Fibroblast of the conjunctiva (primary cell): ENCODE data around the gene MPDU1.

ENCODE experiments used
- DNase-seq: peaks from one replicate; pipeline ENCODE4 v3.0.0-alpha.2; 2010; ENCODE audit warnings: low read depth

Gene MPDU1

DNA sequence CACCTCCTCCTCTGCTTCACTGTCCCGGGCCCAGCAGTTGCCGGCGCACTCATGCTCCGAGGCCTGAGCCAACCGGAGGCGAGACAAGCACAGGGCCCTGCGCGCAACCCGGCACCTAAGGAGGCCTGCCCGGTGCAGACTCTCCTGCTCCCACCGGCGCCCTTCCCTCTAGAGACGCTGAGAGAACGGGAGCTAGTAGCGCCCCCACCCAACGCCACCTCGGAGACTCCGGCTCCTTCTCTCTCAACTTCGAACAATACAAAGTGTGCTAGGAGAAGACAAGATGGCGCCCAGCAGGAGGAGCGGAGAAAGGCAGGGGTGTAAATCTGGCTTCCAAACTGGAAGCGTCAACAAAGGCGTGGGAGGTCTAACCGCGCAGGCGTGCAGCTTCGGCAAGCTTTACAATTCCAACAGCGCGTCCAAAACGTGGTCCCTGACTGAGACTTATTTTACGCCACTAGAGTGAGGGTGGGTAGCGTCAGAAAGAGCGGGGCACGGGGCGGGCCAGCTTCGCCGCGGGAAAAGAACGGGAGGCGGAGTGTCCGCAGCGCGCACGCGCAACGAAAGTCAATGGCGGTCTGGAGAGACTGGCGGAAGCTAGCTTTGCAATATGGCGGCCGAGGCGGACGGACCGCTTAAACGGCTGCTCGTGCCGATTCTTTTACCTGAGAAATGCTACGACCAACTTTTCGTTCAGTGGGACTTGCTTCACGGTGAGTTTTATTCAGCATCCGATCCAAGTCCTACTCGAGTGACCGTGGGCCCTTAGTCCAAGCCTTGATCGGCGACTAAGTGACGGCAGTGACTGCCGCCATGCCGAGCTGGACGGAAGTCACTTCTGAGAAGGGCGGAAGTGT lies at the start of gene MPDU1:
Gene MPDU1, plus strand, starts transcription at position 600 of the 857 bp plus-strand sequence. Its CDS starts 11 bp downstream, at position 611.
- DNase-seq: peak; percentile 96

DNA sequence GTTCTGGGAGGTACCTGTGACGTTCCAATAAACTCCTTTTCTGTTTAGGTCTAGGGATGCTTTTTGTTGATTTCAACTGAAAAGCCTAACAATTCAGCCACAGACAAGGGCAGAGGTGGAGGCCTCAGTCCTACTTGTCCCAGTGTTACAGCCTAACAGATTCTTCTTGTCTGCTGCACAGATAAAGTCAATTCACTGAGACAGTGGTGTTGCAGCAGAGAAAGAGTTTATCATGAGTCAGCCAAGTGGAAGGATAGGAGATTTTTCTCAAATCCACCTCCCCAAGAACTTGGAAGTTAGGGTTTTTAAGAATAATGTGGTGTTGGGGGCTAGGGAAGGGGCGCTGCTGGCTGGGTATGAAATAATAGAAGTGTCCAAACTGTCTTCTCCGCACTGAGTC lies 45.6 kb upstream of the MPDU1 start:
- DNase-seq: no peak

DNA sequence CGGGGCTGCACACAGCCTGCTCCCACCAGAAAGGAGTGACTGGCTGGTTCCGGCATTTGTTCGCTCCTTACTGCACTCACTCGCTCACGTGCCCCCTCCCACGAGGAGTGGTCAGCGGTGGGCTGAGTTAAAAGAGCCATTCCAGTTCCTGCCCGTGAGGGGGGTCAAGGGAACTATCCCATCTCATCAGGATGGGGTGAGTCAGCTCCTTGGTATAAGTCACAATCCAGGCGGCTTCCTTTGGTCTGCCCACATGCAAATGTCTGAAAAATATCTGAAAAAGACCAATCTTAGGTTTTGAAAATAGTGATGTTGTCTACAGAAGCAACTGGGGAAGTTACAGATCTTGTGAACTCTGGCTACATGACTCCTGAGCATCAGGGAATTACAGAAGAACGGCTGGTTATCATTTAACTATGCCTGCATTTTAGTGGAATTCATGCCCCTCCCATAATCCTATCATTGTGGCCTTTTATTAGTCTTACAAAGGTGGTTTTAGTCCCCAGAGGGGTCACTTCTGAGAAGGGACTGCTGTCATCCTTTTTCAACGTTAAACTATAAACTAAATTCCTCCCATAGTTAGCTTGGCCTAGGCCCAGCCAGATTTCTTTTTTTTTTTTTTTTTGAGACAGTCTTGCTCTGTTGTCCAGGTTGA lies 44.6 kb upstream of the MPDU1 start:
- no peak for DNase-seq

DNA sequence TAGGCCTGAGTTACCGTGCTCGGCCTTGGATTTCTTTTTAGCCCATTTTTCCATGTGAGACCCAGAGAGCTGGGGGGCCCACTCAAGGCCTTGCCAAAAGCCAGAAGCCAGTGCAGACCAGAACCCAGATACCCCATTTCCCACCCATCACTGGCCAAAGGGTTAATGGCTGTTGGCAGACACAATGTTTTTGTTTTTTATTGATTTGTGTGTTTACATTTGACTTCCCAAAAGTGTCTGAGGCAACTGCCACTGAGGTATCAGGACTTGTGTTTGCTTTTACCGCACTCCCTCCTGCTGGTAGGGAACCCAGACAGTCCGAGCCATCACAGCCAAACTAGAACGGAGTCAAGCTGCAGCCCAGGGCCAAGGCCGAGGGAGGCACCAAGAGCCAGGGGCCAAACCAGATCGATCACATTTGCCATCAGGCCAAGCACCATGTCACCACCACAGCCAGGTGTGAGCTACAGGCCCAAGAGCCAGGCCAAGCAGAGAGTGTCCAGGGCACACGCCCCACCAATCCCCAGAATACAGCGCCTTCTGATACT lies 42.5 kb upstream of the MPDU1 start:
- no peak for DNase-seq

DNA sequence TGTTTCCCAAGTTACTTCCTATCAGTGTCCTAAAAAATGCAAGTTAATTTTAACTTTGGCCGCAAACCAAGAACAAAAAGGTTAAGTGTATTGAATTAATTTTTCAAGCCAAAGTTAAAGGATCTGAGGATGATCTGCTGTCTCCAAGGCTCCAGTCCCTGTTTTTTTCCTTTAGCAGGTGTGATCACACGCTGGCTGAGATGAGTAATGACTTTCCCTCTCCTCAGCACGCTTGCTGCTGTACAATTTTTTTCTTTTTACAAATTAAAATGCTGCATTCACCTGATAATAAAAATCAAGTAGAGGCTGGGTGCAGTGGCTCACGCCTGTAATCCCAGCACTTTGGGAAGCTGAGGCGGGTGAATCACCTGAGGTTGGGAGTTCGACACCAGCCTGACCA lies 38.7 kb upstream of the MPDU1 start:
- DNase-seq: no peak

DNA sequence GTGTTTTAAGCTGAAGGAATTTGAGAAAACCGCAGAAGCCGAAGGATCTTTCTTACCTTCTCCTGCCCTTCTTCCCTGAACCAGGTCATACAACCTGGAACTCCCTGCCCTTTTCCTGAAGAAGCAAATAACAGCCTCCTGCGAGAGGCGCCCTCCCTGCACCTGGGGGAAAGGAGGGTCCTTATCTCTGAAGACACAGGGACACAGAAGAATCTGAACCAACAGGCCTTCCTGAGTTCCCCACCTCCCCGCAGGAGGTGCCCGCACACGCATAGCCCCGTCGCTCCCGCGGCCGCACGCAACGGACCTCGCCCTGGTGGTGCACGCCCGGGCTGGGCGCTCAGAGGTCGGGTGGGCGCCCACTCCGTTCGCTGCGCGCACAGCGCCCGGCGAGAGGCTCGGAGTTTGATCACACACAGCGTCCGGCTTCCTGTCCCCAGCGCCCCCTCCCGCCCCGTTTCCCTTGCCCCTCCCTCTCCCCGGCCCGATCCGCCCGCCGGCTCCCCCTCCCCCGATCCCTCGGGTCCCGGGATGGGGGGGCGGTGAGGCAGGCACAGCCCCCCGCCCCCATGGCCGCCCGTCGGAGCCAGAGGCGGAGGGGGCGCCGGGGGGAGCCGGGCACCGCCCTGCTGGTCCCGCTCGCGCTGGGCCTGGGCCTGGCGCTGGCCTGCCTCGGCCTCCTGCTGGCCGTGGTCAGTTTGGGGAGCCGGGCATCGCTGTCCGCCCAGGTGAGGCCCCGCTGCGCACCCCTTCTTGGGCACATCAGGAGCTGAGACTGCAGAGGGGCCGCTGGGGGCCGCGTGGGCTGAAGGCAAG lies 34.9 kb upstream of the MPDU1 start, which contains the start of gene TNFSF12:
Gene TNFSF12, plus strand, starts transcription at position 474 of the 816 bp plus-strand sequence. Its CDS starts 96 bp downstream, at position 570.
- DNase-seq: no peak

DNA sequence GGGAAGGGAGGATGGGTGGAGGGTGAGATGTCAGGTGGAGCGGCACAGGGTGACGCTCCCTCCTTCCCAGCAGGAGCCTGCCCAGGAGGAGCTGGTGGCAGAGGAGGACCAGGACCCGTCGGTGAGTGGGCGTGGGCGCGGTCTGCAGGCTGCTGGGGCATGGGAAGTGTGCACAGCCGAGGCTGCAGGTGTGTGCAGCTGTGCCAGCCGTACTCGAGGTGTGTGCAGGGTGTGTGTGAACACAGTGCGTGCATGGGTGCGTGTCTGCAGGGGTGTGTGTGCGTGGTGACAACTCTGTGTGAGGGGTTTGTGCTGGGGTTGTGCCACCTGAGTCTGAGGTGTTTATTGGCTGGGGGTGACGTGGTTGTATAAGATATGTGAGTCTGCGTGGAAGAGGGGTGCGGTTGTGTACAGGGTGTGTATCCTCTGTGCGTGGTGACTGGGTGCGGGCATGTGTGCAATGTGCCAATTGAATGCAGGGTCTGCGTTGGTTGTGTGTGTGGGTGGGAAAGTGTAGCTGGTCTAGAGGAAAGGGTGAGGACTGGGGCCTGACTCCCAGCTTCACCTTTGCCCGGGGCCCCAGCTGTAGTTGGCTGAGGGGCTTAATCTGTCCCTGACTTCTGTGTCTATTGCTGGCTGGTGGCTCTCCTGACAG lies 34.1 kb upstream of the MPDU1 start:
- no peak for DNase-seq

DNA sequence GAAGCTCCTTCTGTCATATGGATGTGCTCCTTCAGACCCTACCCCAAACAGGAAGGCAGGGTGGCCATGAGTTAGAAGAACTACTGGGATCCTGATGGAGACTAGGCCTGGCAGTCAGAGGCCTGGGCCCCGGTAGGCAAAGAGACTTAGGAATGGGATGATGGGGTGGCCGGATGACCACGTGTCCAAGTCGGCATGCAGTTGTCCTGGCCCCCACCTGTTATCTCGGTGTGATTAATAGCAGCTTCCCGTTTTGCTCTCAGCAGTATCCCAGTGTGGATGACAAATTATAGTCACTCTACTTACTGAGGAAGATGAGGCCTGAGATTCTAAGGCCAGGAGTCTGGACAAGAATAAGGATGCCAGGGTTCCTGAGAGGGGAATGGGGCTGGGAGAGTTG lies 33.3 kb upstream of the MPDU1 start:
- no peak for DNase-seq

DNA sequence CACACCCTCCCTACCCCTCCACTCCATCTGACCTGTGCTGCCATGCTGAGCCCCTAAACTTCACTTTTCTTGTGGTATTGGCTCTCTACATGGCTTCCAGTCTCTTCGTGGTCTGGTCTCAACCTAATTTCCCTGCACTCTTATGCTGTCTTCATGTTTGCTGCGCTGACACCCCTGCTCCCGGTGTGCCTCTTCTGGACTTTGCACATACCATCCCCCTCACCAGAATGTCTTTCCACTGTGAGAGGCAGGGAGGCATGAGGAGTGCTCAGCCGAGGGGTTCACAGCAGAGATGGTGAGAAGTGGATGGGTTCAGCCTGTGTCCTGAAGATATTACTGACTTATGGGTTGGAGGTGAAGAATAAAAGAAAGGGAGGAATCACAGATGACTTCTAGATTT lies 32.3 kb upstream of the MPDU1 start:
- DNase-seq: no peak

DNA sequence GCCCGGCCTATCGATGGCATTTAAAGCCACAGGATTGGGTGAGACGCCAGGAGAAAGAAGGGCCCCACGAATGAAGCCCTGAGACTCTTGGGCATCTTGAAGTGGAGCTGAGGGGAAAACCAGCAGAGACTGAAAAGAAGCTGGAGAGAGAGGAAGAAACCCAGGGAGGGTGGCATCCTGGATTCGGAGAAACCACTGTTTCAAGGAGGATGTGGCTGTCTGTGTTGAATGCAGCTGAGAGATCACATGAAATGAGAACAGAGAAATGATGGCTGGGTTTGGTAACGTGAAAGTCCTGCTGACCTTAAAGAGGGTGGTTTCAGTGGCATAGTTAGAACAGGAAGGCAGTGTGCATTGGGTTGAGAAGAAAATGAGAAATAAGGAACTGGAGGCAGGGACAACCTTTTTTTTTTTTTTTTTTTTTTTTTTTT lies 31.0 kb upstream of the MPDU1 start:
- DNase-seq: no peak

DNA sequence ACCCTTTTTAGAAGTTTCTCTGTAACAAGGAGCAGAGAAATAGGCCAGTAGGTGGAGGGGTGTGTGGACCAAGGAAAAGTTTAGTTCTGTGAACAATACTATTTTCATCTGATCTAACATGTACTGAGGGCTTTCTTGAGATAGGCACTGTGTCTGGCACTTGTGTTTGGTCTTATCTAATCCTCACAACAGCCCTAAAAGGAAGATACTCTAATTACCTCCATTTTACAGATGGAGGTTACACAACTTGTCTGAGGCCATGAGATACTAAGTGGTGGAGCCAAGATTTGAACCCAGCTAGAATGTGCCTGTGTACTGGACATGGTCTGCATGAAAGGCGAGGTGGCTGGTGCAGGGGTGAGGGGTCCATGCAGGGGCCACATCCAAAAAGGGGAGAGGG lies 30.3 kb upstream of the MPDU1 start:
- DNase-seq: no peak

DNA sequence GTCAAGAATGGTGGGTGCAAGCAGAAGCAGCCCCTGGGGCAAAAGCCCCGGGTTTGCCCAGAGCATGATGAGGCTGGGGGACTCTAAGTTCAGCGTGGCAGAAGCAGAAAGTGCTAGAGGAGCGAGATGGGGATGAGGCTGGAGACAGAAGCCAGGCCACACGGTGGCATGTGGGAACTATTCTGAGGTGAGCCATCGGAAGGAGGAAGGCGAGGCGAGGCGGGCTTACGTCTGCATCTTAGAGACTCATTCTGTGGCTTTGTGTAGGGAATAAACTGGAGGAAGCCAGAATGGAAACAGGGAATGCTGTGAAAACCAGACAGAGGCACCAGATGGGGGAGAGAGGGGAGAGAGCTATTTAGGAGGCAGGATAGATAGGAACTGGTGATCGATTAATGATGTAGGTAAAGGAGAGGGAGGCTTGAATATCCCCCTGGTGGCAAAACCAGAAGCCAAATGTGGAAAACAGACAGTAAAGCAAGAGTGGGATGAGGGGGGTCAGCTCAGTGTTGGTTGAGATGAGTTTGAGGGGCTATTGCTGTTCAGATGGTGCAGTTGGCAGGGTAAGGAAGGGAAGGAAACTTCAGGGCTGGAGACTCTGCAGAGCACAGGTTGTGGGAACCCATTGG lies 28.2 kb upstream of the MPDU1 start:
- DNase-seq: no peak

DNA sequence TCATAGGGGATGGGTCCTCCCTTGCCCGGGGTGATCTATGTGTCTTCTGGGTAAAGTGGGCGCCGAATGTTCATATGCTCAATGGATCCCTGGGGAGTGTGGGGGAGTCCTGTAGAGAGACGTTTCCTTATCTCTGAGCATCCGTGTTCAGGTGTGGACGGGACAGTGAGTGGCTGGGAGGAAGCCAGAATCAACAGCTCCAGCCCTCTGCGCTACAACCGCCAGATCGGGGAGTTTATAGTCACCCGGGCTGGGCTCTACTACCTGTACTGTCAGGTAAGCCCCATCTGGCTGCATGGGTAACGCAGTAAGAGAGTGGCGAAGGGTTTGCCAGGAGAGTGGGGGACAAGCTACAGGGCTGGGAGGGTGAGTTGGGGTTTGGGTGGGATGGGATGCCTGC lies 27.0 kb upstream of the MPDU1 start:
- DNase-seq: no peak

DNA sequence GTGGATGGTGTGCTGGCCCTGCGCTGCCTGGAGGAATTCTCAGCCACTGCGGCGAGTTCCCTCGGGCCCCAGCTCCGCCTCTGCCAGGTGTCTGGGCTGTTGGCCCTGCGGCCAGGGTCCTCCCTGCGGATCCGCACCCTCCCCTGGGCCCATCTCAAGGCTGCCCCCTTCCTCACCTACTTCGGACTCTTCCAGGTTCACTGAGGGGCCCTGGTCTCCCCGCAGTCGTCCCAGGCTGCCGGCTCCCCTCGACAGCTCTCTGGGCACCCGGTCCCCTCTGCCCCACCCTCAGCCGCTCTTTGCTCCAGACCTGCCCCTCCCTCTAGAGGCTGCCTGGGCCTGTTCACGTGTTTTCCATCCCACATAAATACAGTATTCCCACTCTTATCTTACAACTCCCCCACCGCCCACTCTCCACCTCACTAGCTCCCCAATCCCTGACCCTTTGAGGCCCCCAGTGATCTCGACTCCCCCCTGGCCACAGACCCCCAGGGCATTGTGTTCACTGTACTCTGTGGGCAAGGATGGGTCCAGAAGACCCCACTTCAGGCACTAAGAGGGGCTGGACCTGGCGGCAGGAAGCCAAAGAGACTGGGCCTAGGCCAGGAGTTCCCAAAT lies 26.4 kb upstream of the MPDU1 start:
- no peak for DNase-seq

DNA sequence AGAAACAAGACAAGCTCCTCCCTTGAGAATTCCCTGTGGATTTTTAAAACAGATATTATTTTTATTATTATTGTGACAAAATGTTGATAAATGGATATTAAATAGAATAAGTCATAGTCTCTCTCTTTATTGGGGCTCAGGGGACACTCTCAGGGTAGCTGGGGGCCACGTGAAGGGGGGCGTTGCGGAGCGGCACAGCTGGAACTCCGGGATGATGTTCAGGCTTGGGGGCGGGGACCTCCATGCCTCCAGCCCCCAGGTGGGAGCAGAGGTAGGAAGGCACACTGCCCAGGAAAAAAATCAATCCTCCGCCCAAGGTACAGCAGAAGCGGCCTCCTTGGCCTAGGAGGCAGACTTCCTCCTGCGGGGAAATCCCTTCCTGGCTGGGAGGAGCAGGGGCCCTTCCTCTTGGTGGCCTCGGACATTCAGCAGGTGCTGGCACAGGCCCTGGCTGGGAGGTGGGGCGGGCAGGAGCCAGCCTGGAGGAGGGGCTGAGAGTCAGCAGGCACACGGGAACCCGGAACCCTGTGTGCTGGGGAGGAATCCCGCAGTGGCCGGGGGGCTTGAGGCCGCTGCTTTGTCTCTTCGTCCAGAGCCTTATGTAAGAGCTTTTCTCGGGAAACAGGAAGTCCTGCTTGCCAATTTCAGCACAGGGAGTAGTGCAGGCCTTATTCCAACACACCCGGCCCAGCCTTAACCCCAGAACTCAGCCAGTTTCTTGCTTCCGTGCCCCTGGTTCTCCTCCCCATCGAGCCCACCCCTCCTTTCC lies 25.7 kb upstream of the MPDU1 start:
- DNase-seq: peak; percentile 64

DNA sequence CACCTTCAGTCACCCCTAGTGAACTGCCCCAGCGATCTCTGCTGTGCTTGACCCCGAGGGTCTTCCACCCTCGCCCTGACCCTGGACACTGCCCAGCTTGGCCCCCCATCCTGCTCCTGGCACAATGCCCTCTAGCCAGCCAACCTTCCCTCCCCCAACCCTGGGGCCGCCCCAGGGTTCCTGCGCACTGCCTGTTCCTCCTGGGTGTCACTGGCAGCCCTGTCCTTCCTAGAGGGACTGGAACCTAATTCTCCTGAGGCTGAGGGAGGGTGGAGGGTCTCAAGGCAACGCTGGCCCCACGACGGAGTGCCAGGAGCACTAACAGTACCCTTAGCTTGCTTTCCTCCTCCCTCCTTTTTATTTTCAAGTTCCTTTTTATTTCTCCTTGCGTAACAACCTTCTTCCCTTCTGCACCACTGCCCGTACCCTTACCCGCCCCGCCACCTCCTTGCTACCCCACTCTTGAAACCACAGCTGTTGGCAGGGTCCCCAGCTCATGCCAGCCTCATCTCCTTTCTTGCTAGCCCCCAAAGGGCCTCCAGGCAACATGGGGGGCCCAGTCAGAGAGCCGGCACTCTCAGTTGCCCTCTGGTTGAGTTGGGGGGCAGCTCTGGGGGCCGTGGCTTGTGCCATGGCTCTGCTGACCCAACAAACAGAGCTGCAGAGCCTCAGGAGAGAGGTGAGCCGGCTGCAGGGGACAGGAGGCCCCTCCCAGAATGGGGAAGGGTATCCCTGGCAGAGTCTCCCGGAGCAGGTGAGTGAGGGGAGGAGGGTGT lies 24.9 kb upstream of the MPDU1 start, which contains the start of gene TNFSF13:
Gene TNFSF13, plus strand, starts transcription at position 207 of the 776 bp plus-strand sequence. Its CDS starts 290 bp downstream, at position 497.
- no peak for DNase-seq

DNA sequence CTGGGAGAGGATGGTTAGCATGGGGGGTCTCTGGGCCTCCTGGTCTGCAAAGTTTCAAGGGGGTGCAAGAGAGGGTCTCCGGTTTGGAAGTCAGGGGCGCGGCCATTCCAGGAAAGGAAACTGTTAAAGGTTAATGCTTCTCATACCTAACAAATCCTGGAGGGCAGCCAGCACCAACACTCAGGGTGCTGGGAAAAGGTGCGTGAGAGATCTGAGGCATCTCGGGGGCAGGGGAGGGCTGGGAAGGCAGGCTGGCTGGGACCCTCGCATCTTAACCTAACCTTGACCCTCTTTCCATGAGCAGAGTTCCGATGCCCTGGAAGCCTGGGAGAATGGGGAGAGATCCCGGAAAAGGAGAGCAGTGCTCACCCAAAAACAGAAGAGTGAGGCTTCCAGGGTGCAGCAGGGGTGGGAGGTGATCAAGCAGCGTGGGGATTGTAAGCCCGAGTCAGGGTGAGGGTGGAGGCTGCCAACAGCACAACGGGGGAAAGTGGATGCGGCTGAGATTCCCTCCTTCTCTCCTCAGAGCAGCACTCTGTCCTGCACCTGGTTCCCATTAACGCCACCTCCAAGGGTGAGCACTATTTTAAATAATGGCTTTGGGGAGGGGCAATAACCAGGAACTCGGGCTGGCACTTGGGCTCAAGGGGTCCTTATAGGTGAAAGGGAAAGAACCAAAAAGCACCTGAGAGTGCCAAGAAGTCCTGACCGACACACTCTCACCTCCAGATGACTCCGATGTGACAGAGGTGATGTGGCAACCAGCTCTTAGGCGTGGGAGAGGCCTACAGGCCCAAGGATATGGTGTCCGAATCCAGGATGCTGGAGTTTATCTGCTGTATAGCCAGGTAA lies 24.1 kb upstream of the MPDU1 start:
- no peak for DNase-seq
